ENCODE measurements around the gene NOL7. TPM values are rescaled to one million over a fixed set of nuclear protein-coding genes. Genes with fewer than 3 reads are reported as not detected.

Gene NOL7
- total and polyA plus RNA-seq, 5 experiments from 2014 or later: 74.8 to 142 (median 109) TPM

DNA sequence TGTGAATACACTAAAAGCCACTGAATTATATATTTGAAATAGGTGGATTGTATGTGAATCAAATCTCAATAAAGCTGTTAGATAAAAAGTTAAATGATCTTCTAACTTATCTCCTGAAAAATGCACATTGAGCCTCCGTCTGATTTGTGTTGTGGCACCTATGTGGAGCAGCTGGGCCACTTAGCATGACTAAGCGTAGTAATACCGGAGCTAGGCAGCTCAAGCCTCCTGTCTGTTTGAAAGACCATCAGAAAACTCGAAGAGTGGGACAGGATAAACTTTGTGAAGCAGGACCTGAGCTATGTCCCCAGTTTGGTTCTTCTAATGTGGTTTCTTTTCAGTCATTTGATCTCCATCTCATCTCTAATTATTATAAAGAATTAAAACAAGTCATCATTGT, 11.0 kb upstream of the NOL7 start:
- ATAC-seq (no peak), DNase-seq (no peak)
- Mint-ChIP-seq H3K9me3 (no peaks in the 10 kb centered on the region), H3K27ac (peak overlapping the region in 2 of 10 donors; percentile 32 to 37), H3K27me3 (no peaks in the 10 kb centered on the region), H3K4me3 (no peak overlapping the region), H3K4me1 (peaks cover 0 to 6% (median 0%) of the 10 kb centered on the region in 4 donors), H3K36me3 (peaks cover 0 to 60% (median 10%) of the 10 kb centered on the region in 3 donors)
- POLR2A ChIA-PET: no interaction called here

DNA sequence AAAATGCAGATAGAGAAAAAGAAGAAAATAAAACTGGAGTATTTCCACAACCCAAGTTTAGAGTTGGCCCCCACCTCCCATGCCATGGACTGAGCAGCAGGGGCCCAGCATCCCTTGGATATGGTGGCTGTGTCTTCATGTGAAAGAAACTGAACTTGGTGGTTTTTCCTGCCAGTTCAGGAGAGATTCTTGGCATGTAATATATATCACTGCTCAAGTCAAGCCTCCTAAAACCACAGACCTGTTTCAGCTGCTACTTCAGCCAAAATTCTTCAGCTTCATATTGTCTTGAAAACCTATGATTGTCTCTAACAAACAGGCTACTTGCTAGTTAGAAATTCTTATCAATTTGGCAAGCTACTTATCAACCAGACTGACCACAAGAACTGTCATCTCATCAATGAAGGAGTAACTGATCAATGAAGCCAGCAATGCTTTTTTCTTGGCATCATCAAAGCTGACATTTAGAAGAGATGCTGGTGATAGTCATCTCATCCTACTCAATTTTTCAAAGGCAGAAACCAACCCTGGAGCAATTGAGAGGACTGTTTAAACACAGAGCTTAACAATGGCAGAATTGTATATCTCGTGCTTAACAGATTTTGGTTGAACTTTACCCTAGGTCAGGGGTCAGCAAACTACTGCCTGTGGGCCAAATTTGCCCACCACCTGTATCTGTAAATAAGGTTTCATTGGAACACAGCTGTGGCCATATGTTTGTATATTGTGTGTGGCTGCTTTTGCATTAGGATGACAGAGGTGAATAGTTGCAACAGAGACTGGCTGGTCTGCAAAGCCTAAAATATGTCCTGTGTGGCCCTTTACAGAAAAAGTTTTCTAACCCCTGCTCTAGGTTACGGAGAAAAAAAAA, 10.4 kb upstream of the NOL7 start:
- H3K27me3 Mint-ChIP-seq: no peaks in the 10 kb centered on the region
- no peak overlapping the region for H3K27ac Mint-ChIP-seq
- no peaks in the 10 kb centered on the region for H3K9me3 Mint-ChIP-seq
- no peak for DNase-seq
- peaks cover 0 to 54% (median 10%) of the 10 kb centered on the region in 3 donors for H3K36me3 Mint-ChIP-seq
- no peak for ATAC-seq
- no peak overlapping the region for H3K4me3 Mint-ChIP-seq
- POLR2A ChIA-PET: interaction anchor here (1.2 kb wide), 1 partner anchor 11 kb away, joined by 6 read pairs; the partner anchor contains the start of gene NOL7
- H3K4me1 Mint-ChIP-seq: peaks cover 0 to 6% (median 0%) of the 10 kb centered on the region in 4 donors

DNA sequence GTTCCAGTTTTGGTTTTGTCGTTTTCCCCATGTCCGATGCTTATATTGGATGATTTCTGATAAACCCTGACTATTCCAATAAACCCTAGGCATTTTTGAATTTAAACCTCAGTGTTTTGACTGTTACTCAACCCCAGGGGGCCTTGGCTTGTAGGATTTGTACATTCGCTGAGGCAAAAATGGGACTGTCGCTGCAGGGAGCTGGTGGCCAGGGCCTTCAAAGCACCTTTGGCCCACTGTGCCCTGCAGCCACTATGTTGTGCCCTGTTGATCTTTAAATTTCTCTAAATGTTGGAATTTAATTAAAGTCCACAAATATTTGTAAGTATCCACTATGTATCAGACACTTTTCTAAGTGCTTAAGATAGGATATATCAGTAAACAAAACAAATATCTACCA, 9.5 kb upstream of the NOL7 start:
- no peaks in the 10 kb centered on the region for H3K9me3 Mint-ChIP-seq
- H3K27me3 Mint-ChIP-seq: no peaks in the 10 kb centered on the region
- DNase-seq: no peak
- peaks cover 0 to 6% (median 0%) of the 10 kb centered on the region in 4 donors for H3K4me1 Mint-ChIP-seq
- POLR2A ChIA-PET: interaction anchor here (1.2 kb wide), 1 partner anchor 10 kb away, joined by 6 read pairs; the partner anchor contains the start of gene NOL7
- no peak for ATAC-seq
- H3K36me3 Mint-ChIP-seq: peaks cover 0 to 47% (median 10%) of the 10 kb centered on the region in 3 donors
- H3K4me3 Mint-ChIP-seq: no peak overlapping the region
- no peak overlapping the region for H3K27ac Mint-ChIP-seq

DNA sequence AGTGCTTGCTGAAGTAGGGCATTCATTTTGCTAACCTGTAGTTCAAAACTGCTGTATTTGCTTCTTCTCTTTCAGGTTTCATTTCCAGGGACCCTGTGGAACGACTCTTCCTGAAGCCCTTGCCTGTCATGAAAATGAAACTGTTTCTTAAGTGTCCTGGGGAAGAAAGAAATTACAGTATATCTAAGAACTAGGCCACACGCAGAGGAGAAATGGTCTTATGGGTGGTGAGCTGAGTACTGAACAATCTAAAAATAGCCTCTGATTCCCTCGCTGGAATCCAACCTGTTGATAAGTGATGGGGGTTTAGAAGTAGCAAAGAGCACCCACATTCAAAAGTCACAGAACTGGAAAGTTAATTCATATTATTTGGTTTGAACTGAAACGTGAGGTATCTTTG, 3.4 kb upstream of the NOL7 start:
- no peaks in the 10 kb centered on the region for H3K9me3 Mint-ChIP-seq
- H3K4me1 Mint-ChIP-seq: peaks cover 10 to 37% (median 26%) of the 10 kb centered on the region in 4 donors
- no peaks in the 10 kb centered on the region for H3K27me3 Mint-ChIP-seq
- ATAC-seq: no peak
- no peak overlapping the region for H3K4me3 Mint-ChIP-seq
- POLR2A ChIA-PET: no interaction called here
- H3K36me3 Mint-ChIP-seq: peaks cover 0 to 17% (median 0%) of the 10 kb centered on the region in 3 donors
- H3K27ac Mint-ChIP-seq: peak overlapping the region in 8 of 10 donors; percentile 3 to 65 (median 20)
- no peak for DNase-seq

DNA sequence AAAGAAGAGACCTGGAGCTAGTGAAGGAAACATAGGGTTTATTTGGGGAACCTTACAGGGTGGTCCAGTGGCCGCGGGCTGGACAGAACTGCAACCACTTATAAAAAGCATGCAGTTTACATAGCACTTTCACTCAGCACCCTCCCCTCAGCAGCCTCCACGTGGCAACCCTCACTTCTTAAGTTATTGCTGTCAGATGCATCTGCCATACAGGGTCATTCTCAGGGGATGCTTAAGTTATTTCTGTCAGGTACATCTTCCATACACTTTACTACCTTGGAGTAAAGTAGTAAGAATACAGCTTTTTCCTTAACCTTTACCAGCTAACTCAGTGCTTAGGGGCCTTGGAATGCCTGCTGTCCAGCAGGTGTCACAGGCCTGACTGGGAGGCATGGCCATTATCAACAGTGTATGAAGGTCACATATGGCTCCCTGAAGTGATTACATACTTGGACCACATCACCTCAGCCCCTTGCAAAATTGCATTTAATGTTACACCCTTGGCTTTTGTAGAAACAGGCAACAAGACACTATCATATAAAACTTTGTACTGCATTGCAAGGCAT, 2.0 kb upstream of the NOL7 start:
- POLR2A ChIA-PET: interaction anchor here (5.6 kb wide), 1 partner anchor 39 kb away, joined by 91 read pairs; the partner anchor contains the start of gene SIRT5
- Mint-ChIP-seq H3K27ac (peak overlapping the region in 4 of 10 donors; percentile 65 to 97 (median 82)), H3K9me3 (no peaks in the 10 kb centered on the region), H3K27me3 (no peaks in the 10 kb centered on the region), H3K4me3 (peak overlapping the region in 4 of 10 donors; percentile 15 to 97 (median 48)), H3K36me3 (peaks cover 0 to 25% (median 0%) of the 10 kb centered on the region in 3 donors), H3K4me1 (peaks cover 17 to 46% (median 35%) of the 10 kb centered on the region in 4 donors)
- no peak for DNase-seq
- no peak for ATAC-seq

DNA sequence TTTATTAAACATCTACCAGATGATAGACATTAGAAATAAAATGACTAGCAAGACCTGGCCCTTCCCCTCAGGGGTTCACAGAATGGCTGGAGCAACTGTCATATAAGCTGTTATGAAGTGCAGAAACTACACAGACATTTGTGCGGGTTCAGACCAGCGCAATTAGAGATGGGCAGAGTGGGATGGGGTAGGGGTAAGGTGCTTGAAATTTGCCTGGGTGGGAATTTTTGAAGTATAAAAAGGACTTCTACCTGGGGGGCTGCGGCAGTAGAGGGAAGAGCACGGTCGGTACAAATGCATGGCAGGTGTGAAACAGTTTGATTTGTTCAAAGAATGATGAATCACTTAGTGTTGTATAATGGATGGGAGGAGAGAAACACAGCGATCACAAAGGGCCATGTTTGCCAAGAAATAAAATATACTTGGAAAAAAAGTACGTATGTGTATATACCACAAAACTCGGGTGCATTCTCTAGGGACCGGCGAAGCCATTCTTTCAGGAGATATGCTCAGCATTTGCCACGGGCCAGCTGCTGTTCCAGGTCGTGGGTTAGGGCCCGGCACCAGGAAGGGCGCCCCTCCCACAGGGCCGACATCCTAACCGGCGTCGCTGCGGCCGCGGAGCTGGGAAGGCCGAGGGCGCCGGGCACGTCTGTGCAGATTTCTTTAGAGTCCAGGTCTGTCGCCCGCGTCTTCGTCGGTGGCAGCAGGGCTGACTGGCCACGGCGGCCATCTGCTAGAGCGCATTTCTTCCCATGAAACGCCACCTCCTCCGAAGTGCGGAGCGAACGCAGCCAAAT, 809 bp upstream of the NOL7 start:
- Mint-ChIP-seq H3K4me3 (peak overlapping the region; percentile 96 to 98 (median 98)), H3K4me1 (peaks cover 17 to 51% (median 38%) of the 10 kb centered on the region in 4 donors), H3K27me3 (no peaks in the 10 kb centered on the region), H3K27ac (peak overlapping the region; percentile 92 to 99 (median 97)), H3K9me3 (no peaks in the 10 kb centered on the region), H3K36me3 (peaks cover 0 to 36% (median 3%) of the 10 kb centered on the region in 3 donors)
- DNase-seq (peak in 4 of 10 donors; percentile 5 to 26 (median 9)), ATAC-seq (peak in 1 of 2 donors; percentile 28)
- POLR2A ChIA-PET: interaction anchor here (0.5 to 5.6 kb wide), 26 partner anchors 9 to 286 kb away, joined by 3 to 103 read pairs (median 6); partner anchors contain the start of genes GFOD1, MCUR1, RANBP9 and SIRT5

DNA sequence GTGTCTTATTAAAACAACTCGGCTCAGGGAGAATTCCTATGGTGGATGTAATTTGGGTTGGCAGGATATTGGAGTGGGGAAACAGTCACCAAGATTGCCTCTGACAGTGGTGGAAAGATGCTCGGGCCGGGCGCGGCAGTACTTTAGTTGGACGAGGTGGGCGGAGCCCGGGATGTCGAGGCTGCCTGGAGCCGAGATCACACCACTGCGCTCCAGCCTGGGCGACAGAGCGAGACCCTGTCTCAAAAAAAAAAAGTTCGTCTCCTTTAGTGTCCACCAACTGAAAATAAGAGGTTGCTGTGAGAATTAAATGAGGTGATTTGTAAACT, 621 bp downstream of the NOL7 start:
- peak; percentile 22 to 28 for ATAC-seq
- Mint-ChIP-seq H3K4me1 (peaks cover 17 to 51% (median 38%) of the 10 kb centered on the region in 4 donors), H3K27ac (peak overlapping the region; percentile 92 to 99 (median 97)), H3K36me3 (peaks cover 0 to 50% (median 3%) of the 10 kb centered on the region in 3 donors), H3K27me3 (no peaks in the 10 kb centered on the region), H3K9me3 (no peaks in the 10 kb centered on the region), H3K4me3 (peak overlapping the region; percentile 96 to 98 (median 98))
- POLR2A ChIA-PET: interaction anchor here (0.5 to 5.6 kb wide), 30 partner anchors 9 to 287 kb away, joined by 3 to 103 read pairs (median 6); partner anchors contain the start of genes GFOD1, MCUR1, RANBP9 and SIRT5
- peak in 6 of 10 donors; percentile 11 to 66 (median 35) for DNase-seq

DNA sequence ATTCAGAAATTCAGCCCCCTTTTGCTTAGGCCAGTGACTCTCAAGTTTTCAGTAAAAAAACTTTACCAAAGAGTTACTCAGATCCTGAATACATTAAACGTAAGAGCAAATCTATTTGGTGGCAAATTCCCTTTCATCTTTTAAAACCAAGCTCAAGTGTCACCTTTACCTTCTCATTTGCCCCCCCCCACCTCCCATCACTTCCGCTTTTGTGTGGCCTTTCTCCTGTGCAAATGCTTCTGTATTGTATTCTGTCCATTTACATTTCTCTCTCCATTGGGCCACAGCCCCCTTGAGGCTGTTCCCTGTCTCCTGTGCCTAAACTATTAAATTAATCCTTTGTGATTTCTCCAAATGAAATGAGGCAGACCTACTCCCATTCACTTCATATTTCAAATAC, 1.9 kb downstream of the NOL7 start:
- H3K4me3 Mint-ChIP-seq: peak overlapping the region; percentile 12 to 98 (median 97)
- DNase-seq: no peak
- peak overlapping the region; percentile 13 to 92 (median 72) for H3K27ac Mint-ChIP-seq
- no peaks in the 10 kb centered on the region for H3K27me3 Mint-ChIP-seq
- no peaks in the 10 kb centered on the region for H3K9me3 Mint-ChIP-seq
- no peak for ATAC-seq
- peaks cover 17 to 45% (median 38%) of the 10 kb centered on the region in 4 donors for H3K4me1 Mint-ChIP-seq
- peaks cover 0 to 59% (median 3%) of the 10 kb centered on the region in 3 donors for H3K36me3 Mint-ChIP-seq
- POLR2A ChIA-PET: interaction anchor here (0.5 to 5.6 kb wide), 5 partner anchors 13 to 187 kb away, joined by 6 to 103 read pairs (median 9); partner anchors contain the start of genes RANBP9 and SIRT5

DNA sequence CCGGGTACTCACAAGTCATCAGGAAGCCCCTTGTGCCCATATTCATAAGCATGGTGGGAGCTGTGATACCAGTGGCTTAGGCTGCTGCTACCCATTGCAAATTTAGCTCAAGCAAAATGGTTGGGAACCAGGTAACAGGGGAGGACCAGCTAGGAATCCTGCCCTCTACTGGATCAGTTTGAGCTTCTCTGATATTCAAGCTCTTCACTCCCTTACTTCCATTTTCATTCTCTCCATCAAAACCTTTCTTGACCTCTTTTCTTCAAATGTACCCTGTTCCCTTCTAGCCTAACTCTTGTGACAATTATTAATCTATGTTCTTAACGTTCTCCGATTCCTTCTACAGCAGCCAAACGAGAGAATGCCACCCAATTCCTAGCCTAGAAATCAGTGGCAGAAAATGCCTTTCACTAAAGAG, 9.7 kb downstream of the NOL7 start:
- POLR2A ChIA-PET: interaction anchor here (0.6 to 1.3 kb wide), 2 partner anchors 10 to 87 kb away, joined by 4 to 6 read pairs; partner anchors contain the start of genes NOL7 and RANBP9
- DNase-seq: peak in 6 of 10 donors; percentile 15 to 52 (median 25)
- Mint-ChIP-seq H3K27me3 (no peaks in the 10 kb centered on the region), H3K4me1 (peaks cover 6 to 8% (median 6%) of the 10 kb centered on the region in 4 donors), H3K9me3 (no peaks in the 10 kb centered on the region), H3K36me3 (peaks cover 0 to 90% (median 10%) of the 10 kb centered on the region in 3 donors), H3K27ac (peak overlapping the region; percentile 11 to 91 (median 76)), H3K4me3 (no peak overlapping the region)
- peak; percentile 85 to 93 for ATAC-seq

DNA sequence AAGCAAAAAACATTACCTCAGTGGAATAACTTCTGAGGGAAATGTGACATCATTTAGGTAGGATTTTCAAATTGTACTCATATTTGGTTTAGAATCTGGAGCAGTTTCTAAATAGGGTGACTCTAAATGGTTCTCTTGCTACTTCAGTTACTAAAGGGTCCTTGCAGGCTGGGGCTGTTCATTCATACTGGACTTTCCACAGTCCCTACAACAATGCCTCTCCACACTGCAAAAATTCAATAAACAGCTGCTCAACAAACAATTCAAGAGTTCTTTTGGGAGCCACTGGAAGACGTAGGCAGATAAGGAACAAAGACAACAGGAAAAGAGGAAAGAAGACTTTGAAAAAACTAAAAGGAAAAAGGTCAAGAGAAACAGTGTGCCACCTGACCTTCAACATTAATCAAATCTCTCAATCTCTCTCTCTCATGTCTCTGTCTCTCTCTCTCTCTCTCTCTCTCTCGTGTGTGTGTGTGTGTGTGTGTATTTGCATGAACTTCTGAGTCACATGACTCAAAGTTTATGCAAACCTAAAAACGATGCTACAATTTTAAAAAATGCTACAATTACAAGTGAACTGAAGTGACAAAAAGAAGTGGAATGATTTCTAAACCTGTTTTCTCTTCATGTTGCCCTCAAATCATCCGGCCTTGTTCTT, 14.5 kb downstream of the NOL7 start:
- POLR2A ChIA-PET: interaction anchor here (0.7 to 1.5 kb wide), 3 partner anchors 8 to 15 kb away, joined by 5 to 6 read pairs (median 5); partner anchors contain the start of gene NOL7
- peak overlapping the region in 9 of 10 donors; percentile 26 to 75 (median 59) for H3K27ac Mint-ChIP-seq
- ATAC-seq: no peak
- no peak for DNase-seq
- peaks cover 5 to 8% (median 6%) of the 10 kb centered on the region in 4 donors for H3K4me1 Mint-ChIP-seq
- no peak overlapping the region for H3K4me3 Mint-ChIP-seq
- H3K9me3 Mint-ChIP-seq: no peaks in the 10 kb centered on the region
- H3K36me3 Mint-ChIP-seq: peaks cover 0 to 80% (median 26%) of the 10 kb centered on the region in 3 donors
- no peaks in the 10 kb centered on the region for H3K27me3 Mint-ChIP-seq

DNA sequence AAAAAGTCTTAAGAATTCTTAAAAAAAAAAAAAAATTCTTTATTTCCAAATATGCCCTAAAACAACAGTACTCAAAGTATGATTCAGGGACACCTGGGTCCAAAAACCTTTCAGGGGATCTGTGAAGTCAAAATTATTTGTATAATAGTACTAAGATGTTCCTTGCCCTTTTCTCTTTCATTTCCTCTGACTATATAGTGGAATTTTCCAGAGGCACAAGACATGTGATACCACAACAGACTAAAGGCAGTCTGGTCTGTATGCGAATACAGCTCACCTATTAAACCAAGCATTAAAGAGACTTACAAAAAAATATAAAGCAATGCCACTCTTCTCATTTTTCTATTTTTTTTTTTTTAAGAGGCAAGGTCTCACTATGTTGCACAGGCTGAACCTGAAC, 15.4 kb downstream of the NOL7 start:
- Mint-ChIP-seq H3K27ac (peak overlapping the region in 1 of 10 donors; percentile 31), H3K4me3 (no peak overlapping the region), H3K36me3 (peaks cover 0 to 82% (median 26%) of the 10 kb centered on the region in 3 donors), H3K9me3 (no peaks in the 10 kb centered on the region), H3K27me3 (no peaks in the 10 kb centered on the region), H3K4me1 (peaks cover 0 to 7% (median 4%) of the 10 kb centered on the region in 4 donors)
- DNase-seq (no peak), ATAC-seq (no peak)
- POLR2A ChIA-PET: interaction anchor here (0.6 to 1.5 kb wide), 4 partner anchors 9 to 148 kb away, joined by 3 to 6 read pairs (median 5); partner anchors contain the start of gene NOL7
